ENCODE results near the gene ESM1.

Gene ESM1

GRCh38 chr5:54981928-54982327 is 3.5 kb downstream of the ESM1 start:
- no peak for FAIRE-seq

- FAIRE-seq, result no peak
Measured at GRCh38 chr5:54975701-54976100, 9.7 kb downstream of the ESM1 start.

- FAIRE-seq, result no peak
Measured at GRCh38 chr5:54969856-54970828, 15.3 kb downstream of the ESM1 start.

- no peak for FAIRE-seq
Measured at GRCh38 chr5:54969242-54969641, 16.2 kb downstream of the ESM1 start.

- no peak for FAIRE-seq
Measured at GRCh38 chr5:54965806-54966205, 19.6 kb downstream of the ESM1 start.

- FAIRE-seq, result no peak
Measured at GRCh38 chr5:54964405-54964804, 21.0 kb downstream of the ESM1 start.

GRCh38 chr5:54959673-54960418 is 25.5 kb downstream of the ESM1 start:
- FAIRE-seq, result no peak

- FAIRE-seq, result no peak
Measured at GRCh38 chr5:54956922-54957321, 28.5 kb downstream of the ESM1 start.

- FAIRE-seq, result no peak
Measured at GRCh38 chr5:54947187-54947586, 38.2 kb downstream of the ESM1 start.

GRCh38 chr5:54946306-54946819 is 39.0 kb downstream of the ESM1 start:
- no peak for FAIRE-seq

- no peak for FAIRE-seq
Measured at GRCh38 chr5:54944364-54944763, 41.0 kb downstream of the ESM1 start.

- FAIRE-seq, result no peak
Measured at GRCh38 chr5:54942064-54942778, 43.2 kb downstream of the ESM1 start.

GRCh38 chr5:54936201-54936600 is 49.2 kb downstream of the ESM1 start:
- no peak for FAIRE-seq

GRCh38 chr5:54932789-54933188 is 52.6 kb downstream of the ESM1 start:
- FAIRE-seq, result no peak

- no peak for FAIRE-seq
Measured at GRCh38 chr5:54930736-54931135, 54.7 kb downstream of the ESM1 start.
